ENCODE measurements around the gene TNFAIP8L2. TPM values are rescaled to one million over a fixed set of nuclear protein-coding genes. Genes with fewer than 3 reads are reported as not detected.

TNFAIP8L2 gene
- total RNA-seq (10 to 100 TPM; 24.6 to 25.5 TPM), polyA plus RNA-seq (22.6 TPM)

DNA sequence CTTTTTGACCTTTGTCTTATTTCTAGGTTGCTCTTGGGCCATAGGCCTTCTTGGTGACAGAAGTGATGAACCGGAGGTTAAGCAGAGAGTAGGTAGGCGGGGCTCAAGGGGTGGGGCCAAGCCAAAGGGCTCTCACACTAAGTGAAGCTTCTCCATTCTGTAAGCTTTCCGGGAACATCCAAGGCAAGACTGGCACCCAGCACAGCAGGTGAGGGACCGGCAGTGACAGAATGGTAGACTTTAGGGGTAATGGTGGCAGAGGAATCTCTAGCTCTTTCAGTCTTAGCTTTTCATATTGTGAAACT lies at the start of gene TNFAIP8L2:
TNFAIP8L2 (plus strand) TSS at position 135 of the 305 bp plus-strand sequence. CDS start 2,049 bp downstream, outside the sequence.
- H3K4me1 ChIP-seq (ENCODE audit: insufficient read depth, low read length), result peaks cover 39% of the 10 kb centered on the region
- POLR2A ChIA-PET, result interaction anchor here (0.6 to 1.8 kb wide), 6 partner anchors 9 to 135 kb away, joined by 4 to 8 read pairs (median 6); partner anchors contain the start of genes CDC42SE1, LYSMD1, SCNM1 and SEMA6C

GRCh38 chr1:151106894-151107293 lies 49.6 kb upstream of the TNFAIP8L2 start:
- POLR2A ChIA-PET, result interaction anchor here (0.7 kb wide), 1 partner anchor 172 kb away, joined by 3 read pairs; no protein-coding TSS in a partner anchor
- H3K9me3 ChIP-seq (ENCODE audit: low read length), result no peaks in the 10 kb centered on the region
- Mint-ChIP-seq H3K4me3 (no peak overlapping the region), H3K36me3 (peaks cover 0 to 58% (median 4%) of the 10 kb centered on the region in 3 donors), H3K27me3 (no peaks in the 10 kb centered on the region), H3K9me3 (no peaks in the 10 kb centered on the region), H3K27ac (peak overlapping the region in 3 of 8 donors; percentile 11 to 35 (median 24)), H3K4me1 (peaks cover 0 to 3% (median 1%) of the 10 kb centered on the region in 3 donors)
- H3K27ac ChIP-seq (ENCODE audit: low read depth, low read length), result no peak overlapping the region
- DNase-seq, result no peak
- no peaks in the 10 kb centered on the region for H3K4me1 ChIP-seq (ENCODE audit: insufficient read depth, low read length)
- H3K27me3 ChIP-seq (ENCODE audit: insufficient read depth, low read length, poor library complexity, severe bottlenecking), result no peaks in the 10 kb centered on the region
- peaks cover 14% of the 10 kb centered on the region for H3K36me3 ChIP-seq (ENCODE audit: insufficient read depth, low read length)
- H3K4me3 ChIP-seq (ENCODE audit: low read length), result no peak overlapping the region
- CTCF ChIA-PET, result no interaction called here

More for the DNA sequence above, at the start of gene TNFAIP8L2:
- Mint-ChIP-seq H3K4me1 (peaks cover 42 to 59% (median 52%) of the 10 kb centered on the region in 3 donors), H3K27me3 (no peaks in the 10 kb centered on the region), H3K4me3 (peak within 1 kb of the TSS; percentile 97 to 100 (median 99)), H3K36me3 (peaks cover 2 to 37% (median 7%) of the 10 kb centered on the region in 3 donors), H3K27ac (peak within 1 kb of the TSS; percentile 82 to 98 (median 95)), H3K9me3 (no peaks in the 10 kb centered on the region)
- peak; percentile 51 to 78 (median 65) for DNase-seq
- peaks cover 14% of the 10 kb centered on the region for H3K36me3 ChIP-seq (ENCODE audit: insufficient read depth, low read length)
- H3K9me3 ChIP-seq (ENCODE audit: low read length), result no peaks in the 10 kb centered on the region
- peak within 1 kb of the TSS; percentile 87 for H3K4me3 ChIP-seq (ENCODE audit: low read length)
- no peaks in the 10 kb centered on the region for H3K27me3 ChIP-seq (ENCODE audit: insufficient read depth, low read length, poor library complexity, severe bottlenecking)
- CTCF ChIA-PET, result interaction anchor here (0.7 to 5.2 kb wide), 23 partner anchors 9 to 184 kb away, joined by 3 to 90 read pairs (median 5); partner anchors contain the start of genes C1orf56, CDC42SE1, GABPB2 and LYSMD1
- H3K27ac ChIP-seq (ENCODE audit: low read depth, low read length), result peak within 1 kb of the TSS; percentile 49

DNA sequence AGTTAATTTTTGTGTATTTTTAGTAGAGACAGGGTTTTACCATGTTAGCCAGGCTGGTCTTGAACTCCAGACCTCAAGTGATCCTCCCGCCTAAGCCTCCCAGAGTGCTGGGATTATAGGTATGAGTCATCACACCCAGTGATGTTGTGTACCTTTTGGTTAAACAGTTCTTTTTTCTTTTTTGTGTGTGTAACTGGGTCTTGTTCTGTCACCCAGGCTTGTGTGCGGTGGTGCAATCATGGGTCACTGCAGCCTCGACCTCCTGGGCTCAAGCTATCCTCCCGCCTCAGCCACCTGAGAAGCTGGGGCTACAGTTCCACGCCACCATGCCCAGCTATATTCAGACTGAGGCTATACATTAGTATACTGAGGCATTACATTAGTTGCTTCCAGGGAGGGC lies 48.1 kb upstream of the TNFAIP8L2 start:
- peaks cover 0 to 3% (median 1%) of the 10 kb centered on the region in 3 donors for H3K4me1 Mint-ChIP-seq
- H3K9me3 Mint-ChIP-seq, result no peaks in the 10 kb centered on the region
- Histone ChIP-seq H3K4me1 (ENCODE audit: insufficient read depth, low read length) (no peaks in the 10 kb centered on the region), H3K4me3 (ENCODE audit: low read length) (no peak overlapping the region), H3K27me3 (ENCODE audit: insufficient read depth, low read length, poor library complexity, severe bottlenecking) (no peaks in the 10 kb centered on the region), H3K27ac (ENCODE audit: low read depth, low read length) (no peak overlapping the region), H3K9me3 (ENCODE audit: low read length) (no peaks in the 10 kb centered on the region), H3K36me3 (ENCODE audit: insufficient read depth, low read length) (peaks cover 14% of the 10 kb centered on the region)
- ChIA-PET CTCF (interaction anchor here (1.0 to 1.7 kb wide), 3 partner anchors 9 to 84 kb away, joined by 3 to 4 read pairs (median 4); no protein-coding TSS in a partner anchor), POLR2A (no interaction called here)
- H3K27me3 Mint-ChIP-seq, result no peaks in the 10 kb centered on the region
- peak overlapping the region in 1 of 8 donors; percentile 11 for H3K27ac Mint-ChIP-seq
- no peak overlapping the region for H3K4me3 Mint-ChIP-seq
- DNase-seq, result no peak
- H3K36me3 Mint-ChIP-seq, result peaks cover 0 to 57% (median 2%) of the 10 kb centered on the region in 3 donors

DNA sequence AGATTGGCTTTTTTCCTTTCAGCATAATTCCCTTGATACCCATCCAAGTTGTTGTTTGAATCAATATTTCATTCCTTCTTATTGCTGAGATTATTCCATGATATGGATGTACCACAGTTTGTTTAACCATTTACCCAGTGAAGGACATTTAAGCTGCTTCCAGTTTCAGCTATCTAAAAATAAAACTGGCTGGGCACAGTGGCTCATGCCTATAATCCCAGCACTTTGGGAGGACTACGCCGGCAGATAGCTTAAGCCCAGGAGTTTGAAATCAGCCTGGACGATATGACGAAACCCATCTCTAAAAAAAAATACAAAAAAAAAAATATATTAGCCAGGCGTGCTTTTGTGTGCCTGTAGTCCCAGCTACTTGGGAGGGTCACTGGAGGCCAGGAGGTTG lies 42.6 kb upstream of the TNFAIP8L2 start:
- Mint-ChIP-seq H3K4me1 (no peaks in the 10 kb centered on the region), H3K36me3 (peaks cover 6 to 50% (median 6%) of the 10 kb centered on the region in 3 donors), H3K27me3 (no peaks in the 10 kb centered on the region), H3K27ac (no peak overlapping the region), H3K4me3 (no peak overlapping the region), H3K9me3 (no peaks in the 10 kb centered on the region)
- peaks cover 7% of the 10 kb centered on the region for H3K36me3 ChIP-seq (ENCODE audit: insufficient read depth, low read length)
- ChIA-PET POLR2A (no interaction called here), CTCF (interaction anchor here (1.7 kb wide), 2 partner anchors 14 to 27 kb away, joined by 4 to 9 read pairs; no protein-coding TSS in a partner anchor)
- no peak overlapping the region for H3K27ac ChIP-seq (ENCODE audit: low read depth, low read length)
- DNase-seq, result no peak
- no peaks in the 10 kb centered on the region for H3K27me3 ChIP-seq (ENCODE audit: insufficient read depth, low read length, poor library complexity, severe bottlenecking)
- no peaks in the 10 kb centered on the region for H3K9me3 ChIP-seq (ENCODE audit: low read length)
- H3K4me3 ChIP-seq (ENCODE audit: low read length), result no peak overlapping the region
- no peaks in the 10 kb centered on the region for H3K4me1 ChIP-seq (ENCODE audit: insufficient read depth, low read length)

DNA sequence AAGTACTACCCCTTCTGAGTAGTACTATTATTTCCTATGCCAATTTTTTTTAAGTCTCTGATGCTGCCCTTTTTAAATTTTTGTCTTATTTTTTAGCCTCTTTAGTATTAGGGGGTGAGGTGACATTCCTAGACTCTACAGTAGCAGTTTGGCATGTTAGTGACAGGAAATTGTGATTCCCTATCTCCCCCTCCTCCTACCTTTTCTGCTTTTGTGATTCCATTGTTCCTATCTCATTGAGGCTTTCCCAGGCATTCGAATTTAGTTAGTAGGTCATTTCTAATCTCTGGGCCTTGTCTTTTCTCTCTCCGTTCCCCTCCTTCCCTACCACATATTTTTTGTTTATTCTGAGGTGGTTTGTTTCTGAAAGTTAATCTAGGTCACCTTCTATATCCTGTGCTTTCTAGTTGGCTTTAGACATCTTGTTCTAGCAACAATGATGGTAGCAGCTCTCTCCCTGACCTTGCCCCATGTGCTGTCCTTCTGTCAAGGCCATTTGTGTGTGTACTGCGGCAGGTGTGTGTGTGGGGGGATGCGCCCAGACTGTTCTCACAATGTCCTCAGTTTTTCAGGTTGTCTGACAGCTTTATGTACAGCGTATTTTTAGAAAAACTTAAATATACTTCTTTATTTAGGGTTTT lies 31.6 kb upstream of the TNFAIP8L2 start:
- no peaks in the 10 kb centered on the region for H3K27me3 ChIP-seq (ENCODE audit: insufficient read depth, low read length, poor library complexity, severe bottlenecking)
- ChIA-PET CTCF (interaction anchor here (1.1 kb wide), 1 partner anchor 30 kb away, joined by 3 read pairs; no protein-coding TSS in a partner anchor), POLR2A (interaction anchor here (0.6 kb wide), 1 partner anchor 369 kb away, joined by 3 read pairs; no protein-coding TSS in a partner anchor)
- H3K4me1 ChIP-seq (ENCODE audit: insufficient read depth, low read length), result no peaks in the 10 kb centered on the region
- no peaks in the 10 kb centered on the region for H3K27me3 Mint-ChIP-seq
- H3K27ac Mint-ChIP-seq, result peak overlapping the region in 6 of 8 donors; percentile 55 to 91 (median 82)
- H3K9me3 ChIP-seq (ENCODE audit: low read length), result no peaks in the 10 kb centered on the region
- no peaks in the 10 kb centered on the region for H3K36me3 ChIP-seq (ENCODE audit: insufficient read depth, low read length)
- peak overlapping the region in 4 of 7 donors; percentile 26 to 42 (median 35) for H3K4me3 Mint-ChIP-seq
- H3K27ac ChIP-seq (ENCODE audit: low read depth, low read length), result no peak overlapping the region
- H3K4me3 ChIP-seq (ENCODE audit: low read length), result no peak overlapping the region
- H3K4me1 Mint-ChIP-seq, result peaks cover 0 to 9% (median 8%) of the 10 kb centered on the region in 3 donors
- peaks cover 7 to 39% (median 9%) of the 10 kb centered on the region in 3 donors for H3K36me3 Mint-ChIP-seq
- DNase-seq, result no peak
- H3K9me3 Mint-ChIP-seq, result no peaks in the 10 kb centered on the region

GRCh38 chr1:151128800-151129199 lies 27.6 kb upstream of the TNFAIP8L2 start:
- peaks cover 11% of the 10 kb centered on the region for H3K4me1 ChIP-seq (ENCODE audit: insufficient read depth, low read length)
- H3K27me3 ChIP-seq (ENCODE audit: insufficient read depth, low read length, poor library complexity, severe bottlenecking), result no peaks in the 10 kb centered on the region
- CTCF ChIA-PET, result interaction anchor here (1.2 kb wide), 1 partner anchor 29 kb away, joined by 5 read pairs; no protein-coding TSS in a partner anchor

DNA sequence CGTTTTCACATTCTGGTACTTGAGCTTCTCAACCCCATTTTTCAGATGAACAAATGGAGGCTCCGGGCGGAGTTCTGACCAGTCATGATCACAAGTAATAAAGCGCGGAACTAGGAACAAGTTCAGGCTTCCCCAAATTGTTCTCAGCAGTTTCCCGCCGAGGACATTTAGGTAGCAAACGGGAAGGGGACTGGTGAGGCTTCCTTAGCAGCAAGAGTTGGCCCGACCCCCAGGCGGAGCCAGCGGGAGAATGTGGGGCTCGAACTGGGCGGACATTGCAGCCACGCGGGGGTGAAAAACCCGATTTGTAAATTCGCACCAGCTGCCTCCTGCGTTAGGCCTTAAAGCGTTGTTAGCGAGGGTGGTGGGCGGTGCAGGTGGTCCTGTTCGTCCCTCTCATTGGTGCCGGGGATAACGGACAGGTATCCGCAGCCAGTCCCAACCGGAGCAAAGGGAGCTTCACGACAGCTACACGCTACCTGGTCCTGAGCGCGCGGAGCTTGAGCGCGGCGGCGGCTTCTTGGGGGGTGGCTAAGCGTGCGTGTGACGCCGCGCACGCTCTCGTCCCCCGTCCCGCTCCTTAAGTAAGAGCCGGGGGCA lies 25.4 kb upstream of the TNFAIP8L2 start:
- Histone ChIP-seq H3K4me1 (ENCODE audit: insufficient read depth, low read length) (peaks cover 11% of the 10 kb centered on the region), H3K27me3 (ENCODE audit: insufficient read depth, low read length, poor library complexity, severe bottlenecking) (no peaks in the 10 kb centered on the region), H3K4me3 (ENCODE audit: low read length) (peak overlapping the region; percentile 55), H3K36me3 (ENCODE audit: insufficient read depth, low read length) (no peaks in the 10 kb centered on the region), H3K9me3 (ENCODE audit: low read length) (no peaks in the 10 kb centered on the region), H3K27ac (ENCODE audit: low read depth, low read length) (no peak overlapping the region)
- peak overlapping the region in 2 of 8 donors; percentile 42 to 46 for H3K27ac Mint-ChIP-seq
- DNase-seq, result peak; percentile 33 to 89 (median 61)
- H3K4me1 Mint-ChIP-seq, result peaks cover 9 to 12% (median 11%) of the 10 kb centered on the region in 3 donors
- no peaks in the 10 kb centered on the region for H3K9me3 Mint-ChIP-seq
- ChIA-PET CTCF (interaction anchor here (1.2 to 1.5 kb wide), 3 partner anchors 10 to 32 kb away, joined by 3 to 8 read pairs (median 5); partner anchors contain the start of gene TNFAIP8L2), POLR2A (interaction anchor here (0.9 to 1.2 kb wide), 3 partner anchors 26 to 71 kb away, joined by 3 to 7 read pairs (median 3); partner anchors contain the start of genes CDC42SE1, GABPB2, MLLT11 and TNFAIP8L2)
- H3K27me3 Mint-ChIP-seq, result peaks cover 8 to 13% of the 10 kb centered on the region in 2 donors
- peaks cover 0 to 2% (median 2%) of the 10 kb centered on the region in 3 donors for H3K36me3 Mint-ChIP-seq
- peak overlapping the region; percentile 18 to 82 (median 67) for H3K4me3 Mint-ChIP-seq

More at GRCh38 chr1:151128800-151129199, 27.6 kb upstream of the TNFAIP8L2 start:
- Mint-ChIP-seq H3K4me3 (no peak overlapping the region), H3K27ac (no peak overlapping the region), H3K27me3 (peaks cover 6 to 13% of the 10 kb centered on the region in 2 donors), H3K4me1 (peaks cover 11 to 21% (median 18%) of the 10 kb centered on the region in 3 donors), H3K36me3 (peaks cover 0 to 12% (median 2%) of the 10 kb centered on the region in 3 donors), H3K9me3 (no peaks in the 10 kb centered on the region)
- POLR2A ChIA-PET, result interaction anchor here (0.6 kb wide), 1 partner anchor 13 kb away, joined by 3 read pairs; no protein-coding TSS in a partner anchor
- no peaks in the 10 kb centered on the region for H3K36me3 ChIP-seq (ENCODE audit: insufficient read depth, low read length)
- H3K27ac ChIP-seq (ENCODE audit: low read depth, low read length), result no peak overlapping the region
- H3K9me3 ChIP-seq (ENCODE audit: low read length), result no peaks in the 10 kb centered on the region
- DNase-seq, result no peak
- no peak overlapping the region for H3K4me3 ChIP-seq (ENCODE audit: low read length)
